HG03354 (cell line): ENCODE measurements around the gene CREB3L2.
A peak's percentile ranks its signal among the peaks of the same experiment; 100 is the strongest.
"Not testable (repeated sequence)": the region's sequence is repeated elsewhere in the genome, so short reads cannot be mapped to it uniquely, and the experiment has no call there.

Experiments
- ATAC-seq: cut with Tn5 transposase; IDR thresholded peaks from one replicate; pipeline ENCODE4 v1.9.1; 2021; ENCODE audit warnings: mild to moderate bottlenecking; ENCODE audit not compliant: unreplicated experiment, poor library complexity, severe bottlenecking

Gene CREB3L2

GRCh38 chr7:137990251-137990941, 11.5 kb downstream of the CREB3L2 start:
- no peak for ATAC-seq

GRCh38 chr7:137989590-137989989, 12.3 kb downstream of the CREB3L2 start:
- no peak for ATAC-seq

- no peak for ATAC-seq
These were observed 12.8 kb downstream of the CREB3L2 start for GRCh38 chr7:137989094-137989493.

GRCh38 chr7:137987968-137988367, 13.9 kb downstream of the CREB3L2 start:
- peak; percentile 52 for ATAC-seq

GRCh38 chr7:137987563-137987962, 14.3 kb downstream of the CREB3L2 start:
- no peak for ATAC-seq

- ATAC-seq: no peak
These were observed 14.9 kb downstream of the CREB3L2 start for GRCh38 chr7:137987018-137987349.

GRCh38 chr7:137986252-137987017, 15.5 kb downstream of the CREB3L2 start:
- ATAC-seq: peak; percentile 19

GRCh38 chr7:137985897-137986251, 16.0 kb downstream of the CREB3L2 start:
- ATAC-seq: peak; percentile 66

GRCh38 chr7:137985253-137985896, 16.5 kb downstream of the CREB3L2 start:
- peak; percentile 65 for ATAC-seq

GRCh38 chr7:137984181-137985041, 17.5 kb downstream of the CREB3L2 start:
- no peak for ATAC-seq

- ATAC-seq: no peak
These were observed 18.4 kb downstream of the CREB3L2 start for GRCh38 chr7:137983323-137984008.

GRCh38 chr7:137982394-137982793, 19.5 kb downstream of the CREB3L2 start:
- not testable (repeated sequence) for ATAC-seq

- ATAC-seq: peak; percentile 55
These were observed 20.2 kb downstream of the CREB3L2 start for GRCh38 chr7:137981668-137982067.

GRCh38 chr7:137981175-137981574, 20.7 kb downstream of the CREB3L2 start:
- ATAC-seq: no peak

GRCh38 chr7:137980308-137980707, 21.6 kb downstream of the CREB3L2 start:
- no peak for ATAC-seq

GRCh38 chr7:137978464-137979237, 23.2 kb downstream of the CREB3L2 start:
- no peak for ATAC-seq

GRCh38 chr7:137977173-137977572, 24.7 kb downstream of the CREB3L2 start:
- no peak for ATAC-seq

- no peak for ATAC-seq
These were observed 25.2 kb downstream of the CREB3L2 start for GRCh38 chr7:137976696-137977095.

- ATAC-seq: no peak
These were observed 25.7 kb downstream of the CREB3L2 start for GRCh38 chr7:137976232-137976631.
